C4-2B (cell line): ENCODE measurements around the gene FNDC3A.

Source experiments
- CTCF ChIP-seq: fragments of 450-650 bp; conservative IDR thresholded peaks from 2 replicates; pipeline ENCODE4 v1.5.1; 2017; ENCODE audit warnings: mild to moderate bottlenecking
- ZFX ChIP-seq: fragments of 450-650 bp; IDR thresholded peaks from 2 replicates; pipeline ENCODE4 v1.6.1; 2017

GRCh38 chr13:49216334-49216733 is 240.6 kb downstream of the FNDC3A start:
- no peak for TF ChIP-seq CTCF
- TF ChIP-seq ZFX = no peak
